HUES6 (cell line): ENCODE data around the gene PLXNA4.

Source experiments
- H3K27ac ChIP-seq: 2 replicates; pipeline ENCODE4 v1.7.0; 2013; ENCODE audit warnings: low read depth, mild to moderate bottlenecking, low read length, inconsistent platforms
- H3K27me3 ChIP-seq: 2 replicates; pipeline ENCODE4 v1.6.1; 2013; ENCODE audit warnings: low read length; ENCODE audit not compliant: control insufficient read depth, insufficient read depth
- H3K36me3 ChIP-seq: 2 replicates; pipeline ENCODE4 v1.6.1; 2013; ENCODE audit warnings: low read length; ENCODE audit not compliant: control insufficient read depth, insufficient read depth
- H3K4me1 ChIP-seq: 2 replicates; pipeline ENCODE4 v1.6.1; 2013; ENCODE audit warnings: low read length; ENCODE audit not compliant: control insufficient read depth, insufficient read depth
- H3K4me3 ChIP-seq: 2 replicates; pipeline ENCODE4 v1.5.1; 2013; ENCODE audit warnings: low read depth, low read length
- H3K9ac ChIP-seq: one replicate; pipeline ENCODE4 v1.6.1; 2013; ENCODE audit warnings: mild to moderate bottlenecking, low read length
- H3K9me3 ChIP-seq: 2 replicates; pipeline ENCODE4 v1.6.1; 2013; ENCODE audit warnings: low read depth, low read length; ENCODE audit not compliant: control insufficient read depth, insufficient read depth

Gene PLXNA4

DNA sequence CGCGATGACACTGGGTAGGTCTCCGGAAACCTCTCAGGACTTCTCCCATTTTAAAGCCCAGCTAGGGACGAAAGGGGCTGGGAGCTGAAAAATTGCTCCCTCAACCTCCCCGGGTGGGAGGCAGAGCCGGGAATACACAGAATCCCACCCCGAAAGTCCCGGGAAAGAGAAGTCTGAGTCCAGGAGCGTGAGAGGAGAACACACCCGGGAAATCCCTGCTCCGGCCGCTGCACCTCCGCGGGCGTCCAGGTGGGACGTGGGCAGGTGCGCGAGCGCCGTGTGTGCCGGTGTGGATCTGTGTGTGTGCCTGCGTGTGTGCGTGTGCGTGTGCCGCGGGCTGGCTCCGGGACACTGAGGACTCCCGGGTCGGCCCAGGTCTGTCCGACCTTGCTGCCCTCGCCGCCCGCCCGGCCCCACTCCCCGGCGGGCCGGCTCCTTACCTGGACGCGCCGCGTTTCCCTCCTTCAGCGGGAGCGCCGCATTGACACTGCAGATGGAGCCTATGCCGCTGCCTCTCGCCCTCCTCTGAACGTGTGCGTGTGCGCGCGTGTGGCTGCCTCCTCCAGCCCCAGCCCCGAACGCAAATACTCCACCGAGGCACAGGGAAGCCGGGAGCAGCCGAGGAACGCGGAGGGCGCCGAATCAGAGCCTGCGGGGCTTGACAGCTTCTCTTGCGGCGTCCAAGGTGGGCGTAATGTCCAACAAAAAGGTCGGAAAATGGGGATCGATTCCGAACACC lies at the start of gene PLXNA4:
PLXNA4 (minus strand) TSS at position 489 of the 739 bp plus-strand sequence. CDS start 67,777 bp downstream, outside the sequence.
- H3K9ac ChIP-seq, result no peak within 1 kb of the TSS
- no peaks in the 10 kb centered on the region for H3K9me3 ChIP-seq
- peaks cover 86% of the 10 kb centered on the region for H3K27me3 ChIP-seq
- H3K36me3 ChIP-seq, result no peaks in the 10 kb centered on the region
- H3K27ac ChIP-seq, result no peak within 1 kb of the TSS
- peak within 1 kb of the TSS; percentile 62 for H3K4me3 ChIP-seq
- peaks cover 28% of the 10 kb centered on the region for H3K4me1 ChIP-seq

DNA sequence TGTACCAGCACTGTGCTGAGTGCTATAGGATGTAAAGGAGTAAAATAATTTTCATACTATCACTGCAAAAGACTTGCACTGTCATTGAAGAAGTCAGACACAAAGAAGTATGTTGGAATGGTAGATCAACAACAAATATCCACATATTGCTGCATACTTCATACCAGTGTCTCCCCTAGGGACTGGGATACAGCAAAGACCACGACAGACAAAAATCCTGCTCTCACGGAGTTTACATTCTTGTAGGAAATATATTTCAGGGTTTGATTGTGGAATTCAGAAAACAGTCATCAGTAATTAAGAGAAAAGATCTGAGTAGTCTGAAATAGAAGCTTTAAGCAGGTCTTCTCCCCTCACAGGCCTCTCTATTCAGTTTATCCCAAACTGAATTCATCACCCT lies 49.4 kb upstream of the PLXNA4 start:
- no peaks in the 10 kb centered on the region for H3K9me3 ChIP-seq
- no peaks in the 10 kb centered on the region for H3K4me1 ChIP-seq
- H3K27me3 ChIP-seq, result no peaks in the 10 kb centered on the region
- no peak overlapping the region for H3K4me3 ChIP-seq
- H3K9ac ChIP-seq, result no peak overlapping the region
- no peaks in the 10 kb centered on the region for H3K36me3 ChIP-seq
- H3K27ac ChIP-seq, result no peak overlapping the region

- Histone ChIP-seq H3K27ac (no peak overlapping the region), H3K4me3 (no peak overlapping the region), H3K36me3 (no peaks in the 10 kb centered on the region), H3K9ac (no peak overlapping the region), H3K4me1 (peaks cover 8% of the 10 kb centered on the region; the same call in 1 of the 2 replicates), H3K9me3 (no peaks in the 10 kb centered on the region), H3K27me3 (no peaks in the 10 kb centered on the region)
Measured at GRCh38 chr7:132622081-132622480, 45.8 kb upstream of the PLXNA4 start.

GRCh38 chr7:132619967-132620366 lies 43.7 kb upstream of the PLXNA4 start:
- Histone ChIP-seq H3K27me3 (peaks cover 15% of the 10 kb centered on the region), H3K27ac (no peak overlapping the region), H3K4me3 (no peak overlapping the region)

GRCh38 chr7:132618956-132619305 lies 42.7 kb upstream of the PLXNA4 start:
- Histone ChIP-seq H3K4me3 (no peak overlapping the region), H3K27me3 (peaks cover 23% of the 10 kb centered on the region), H3K36me3 (no peaks in the 10 kb centered on the region), H3K4me1 (peaks cover 25% of the 10 kb centered on the region), H3K9ac (no peak overlapping the region), H3K9me3 (no peaks in the 10 kb centered on the region), H3K27ac (no peak overlapping the region)

More at GRCh38 chr7:132619967-132620366, 43.7 kb upstream of the PLXNA4 start:
- no peak overlapping the region for H3K9ac ChIP-seq
- no peaks in the 10 kb centered on the region for H3K9me3 ChIP-seq
- H3K36me3 ChIP-seq, result no peaks in the 10 kb centered on the region
- H3K4me1 ChIP-seq, result peaks cover 15% of the 10 kb centered on the region; the same call in 1 of the 2 replicates

- Histone ChIP-seq H3K9ac (no peak overlapping the region), H3K36me3 (no peaks in the 10 kb centered on the region), H3K9me3 (no peaks in the 10 kb centered on the region), H3K4me1 (peaks cover 25% of the 10 kb centered on the region), H3K27me3 (peaks cover 23% of the 10 kb centered on the region), H3K27ac (no peak overlapping the region), H3K4me3 (no peak overlapping the region)
Measured at GRCh38 chr7:132618271-132618955, 42.1 kb upstream of the PLXNA4 start.

- Histone ChIP-seq H3K36me3 (no peaks in the 10 kb centered on the region), H3K27me3 (peaks cover 23% of the 10 kb centered on the region), H3K9ac (no peak overlapping the region), H3K4me3 (peak overlapping the region; percentile 61), H3K27ac (no peak overlapping the region), H3K9me3 (no peaks in the 10 kb centered on the region), H3K4me1 (peaks cover 25% of the 10 kb centered on the region)
Measured at GRCh38 chr7:132614428-132615318, 38.4 kb upstream of the PLXNA4 start.

- H3K4me3 ChIP-seq, result no peak overlapping the region
Measured at GRCh38 chr7:132613737-132614136, 37.5 kb upstream of the PLXNA4 start.

GRCh38 chr7:132610995-132611394 lies 34.7 kb upstream of the PLXNA4 start:
- Histone ChIP-seq H3K4me3 (no peak overlapping the region), H3K27me3 (peaks cover 17% of the 10 kb centered on the region), H3K9me3 (no peaks in the 10 kb centered on the region), H3K36me3 (no peaks in the 10 kb centered on the region), H3K9ac (no peak overlapping the region), H3K27ac (no peak overlapping the region), H3K4me1 (peaks cover 16% of the 10 kb centered on the region)

More at GRCh38 chr7:132613737-132614136, 37.5 kb upstream of the PLXNA4 start:
- Histone ChIP-seq H3K9me3 (no peaks in the 10 kb centered on the region), H3K36me3 (no peaks in the 10 kb centered on the region), H3K9ac (no peak overlapping the region), H3K27ac (no peak overlapping the region), H3K4me1 (peaks cover 23% of the 10 kb centered on the region), H3K27me3 (peaks cover 23% of the 10 kb centered on the region)

DNA sequence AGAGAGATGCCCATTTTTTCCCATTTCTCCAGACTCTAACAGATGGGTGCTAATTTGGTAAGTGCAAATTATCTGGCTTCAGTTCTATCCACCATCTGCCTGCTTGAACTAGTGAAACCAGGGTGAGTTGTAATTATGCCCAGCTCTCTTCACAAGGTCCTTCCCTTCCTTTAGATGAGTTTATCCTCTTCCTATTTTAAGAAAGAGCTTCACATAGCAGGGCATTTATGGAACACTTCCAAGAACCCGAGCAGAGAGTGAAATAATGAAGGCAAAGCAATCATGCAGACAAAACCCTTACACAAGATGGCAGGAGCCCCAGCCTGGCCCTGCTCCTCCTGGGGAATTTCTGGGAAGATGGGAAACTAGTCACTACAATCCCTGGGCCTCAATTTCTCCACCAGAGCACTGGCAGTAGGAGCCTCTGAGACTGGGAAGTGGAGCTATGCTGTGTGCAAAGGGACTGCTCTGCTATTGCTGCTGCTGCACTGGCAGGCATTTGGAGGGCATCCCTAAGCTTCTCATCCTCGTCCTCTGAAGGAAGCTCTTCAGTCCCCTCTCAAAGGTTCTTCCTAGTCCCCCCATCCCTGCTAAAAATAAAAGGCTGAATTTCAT lies 33.7 kb upstream of the PLXNA4 start:
- H3K27me3 ChIP-seq, result peaks cover 7% of the 10 kb centered on the region
- H3K9me3 ChIP-seq, result no peaks in the 10 kb centered on the region
- no peak overlapping the region for H3K27ac ChIP-seq

More for the DNA sequence above, 33.7 kb upstream of the PLXNA4 start:
- H3K9ac ChIP-seq, result no peak overlapping the region
- H3K36me3 ChIP-seq, result no peaks in the 10 kb centered on the region
- no peak overlapping the region for H3K4me3 ChIP-seq
- H3K4me1 ChIP-seq, result peaks cover 10% of the 10 kb centered on the region
